Measurements from ENCODE around the gene ERVK3-1.

The ERVK3-1 gene

GRCh38 chr19:58349590-58349989, 44.4 kb downstream of the ERVK3-1 start:
- H3K27me3 ChIP-seq (replicated peaks), result no peaks in the 10 kb centered on the region
- in situ Hi-C loops (cut with HindIII; ENCODE audit: low pct_ligation_motif_present, low sequenced_read_pairs), result no loop called here
- no peak for TF ChIP-seq CTCF (IDR thresholded peaks at IDR 0.05; ENCODE audit: low read depth, low read length, missing control alignments)

DNA sequence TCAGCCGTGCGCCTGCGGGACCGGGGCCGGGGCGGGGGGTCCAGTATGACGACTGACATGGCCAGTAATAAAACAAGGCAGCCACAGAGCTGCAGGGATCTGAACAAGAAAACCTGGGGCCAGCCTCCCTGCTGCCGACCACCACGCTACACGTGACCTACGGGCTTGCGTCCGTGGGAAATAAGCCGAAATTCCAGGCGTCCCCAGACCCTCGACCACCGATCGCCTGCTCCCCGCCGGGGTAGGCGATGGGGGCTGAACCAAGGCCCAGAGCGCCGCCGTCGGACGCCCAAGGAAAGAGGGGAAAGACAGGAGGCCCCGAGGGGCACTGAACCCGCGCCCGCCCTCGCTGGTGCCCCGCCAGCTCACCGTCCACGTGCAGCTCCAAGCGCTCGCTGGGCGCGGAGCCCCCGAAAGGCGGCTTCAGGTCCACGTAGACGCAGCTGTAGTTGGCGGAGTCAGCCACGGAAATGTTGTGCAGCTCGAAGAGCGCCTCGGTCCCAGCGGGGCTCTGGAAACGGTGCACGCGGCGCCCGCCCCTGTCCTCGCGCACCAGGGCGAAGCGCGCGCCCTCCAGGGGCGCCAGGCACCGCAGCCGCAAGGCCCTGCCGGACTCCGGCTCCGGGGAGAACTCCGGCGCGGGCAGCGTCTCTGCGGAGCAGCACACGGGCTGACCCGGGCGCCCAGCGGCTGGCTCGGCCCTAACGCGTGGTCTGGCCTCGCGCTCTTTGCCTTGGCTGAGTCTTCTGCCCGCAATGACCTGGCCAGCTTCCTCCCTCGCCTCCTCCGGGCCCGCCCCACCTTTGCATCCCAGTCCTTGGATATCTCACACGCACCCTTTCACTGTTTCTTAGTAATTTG, 45.1 kb downstream of the ERVK3-1 start:
- Histone ChIP-seq H3K4me3 (ENCODE audit: low read depth, low read length) (no peak overlapping the region), H3K27ac (no peak overlapping the region), H3K27me3 (replicated peaks) (no peaks in the 10 kb centered on the region), H3K36me3 (replicated peaks) (peaks cover 13% of the 10 kb centered on the region)
- no peak for DNase-seq
- in situ Hi-C loops (cut with HindIII; ENCODE audit: low pct_ligation_motif_present, low sequenced_read_pairs), result no loop called here
- TF ChIP-seq CTCF (IDR thresholded peaks at IDR 0.05; ENCODE audit: low read depth, low read length, missing control alignments), result no peak

More at GRCh38 chr19:58349590-58349989, 44.4 kb downstream of the ERVK3-1 start:
- H3K27ac ChIP-seq, result no peak overlapping the region
- peaks cover 13% of the 10 kb centered on the region for H3K36me3 ChIP-seq (replicated peaks)
- no peak for DNase-seq
- no peak overlapping the region for H3K4me3 ChIP-seq (ENCODE audit: low read depth, low read length)

DNA sequence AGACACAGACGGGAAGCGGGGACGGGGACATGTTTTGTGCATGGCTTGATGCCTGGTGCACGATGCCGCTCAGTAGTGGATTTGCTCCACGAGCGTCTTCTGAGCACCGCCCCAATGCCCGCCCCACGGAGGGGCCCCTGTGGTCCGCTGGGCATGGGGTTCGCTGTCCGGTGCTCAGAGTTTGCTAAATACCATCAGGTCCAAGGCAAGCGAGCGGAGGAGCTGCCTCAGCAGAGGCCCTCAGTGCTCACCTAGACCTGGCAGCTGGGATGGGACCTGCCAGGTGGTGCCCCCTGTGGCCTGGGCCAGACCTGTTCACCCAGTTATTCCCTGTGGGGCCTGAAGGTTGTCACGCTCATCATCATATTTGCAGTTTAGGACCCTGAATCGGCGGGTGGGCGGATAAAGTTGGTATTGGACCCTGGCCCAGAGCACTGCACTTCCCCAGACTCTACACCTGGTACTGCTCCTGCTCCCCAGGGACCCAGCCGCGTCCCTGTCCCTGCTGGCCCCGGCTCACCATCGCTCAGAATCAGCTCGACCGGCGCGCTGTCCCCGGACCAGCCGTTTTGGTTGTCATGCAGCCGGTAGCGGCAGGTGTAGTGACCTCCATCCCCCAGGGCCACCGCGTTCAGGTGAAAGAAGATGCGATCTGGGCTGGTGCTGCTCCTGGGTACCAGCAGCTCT, 45.8 kb downstream of the ERVK3-1 start:
- in situ Hi-C loops (cut with HindIII; ENCODE audit: low pct_ligation_motif_present, low sequenced_read_pairs), result no loop called here
- DNase-seq, result no peak
- no peaks in the 10 kb centered on the region for H3K27me3 ChIP-seq (replicated peaks)
- no peak overlapping the region for H3K4me3 ChIP-seq (ENCODE audit: low read depth, low read length)
- peaks cover 13% of the 10 kb centered on the region for H3K36me3 ChIP-seq (replicated peaks)
- no peak for TF ChIP-seq CTCF (IDR thresholded peaks at IDR 0.05; ENCODE audit: low read depth, low read length, missing control alignments)
- H3K27ac ChIP-seq, result no peak overlapping the region

DNA sequence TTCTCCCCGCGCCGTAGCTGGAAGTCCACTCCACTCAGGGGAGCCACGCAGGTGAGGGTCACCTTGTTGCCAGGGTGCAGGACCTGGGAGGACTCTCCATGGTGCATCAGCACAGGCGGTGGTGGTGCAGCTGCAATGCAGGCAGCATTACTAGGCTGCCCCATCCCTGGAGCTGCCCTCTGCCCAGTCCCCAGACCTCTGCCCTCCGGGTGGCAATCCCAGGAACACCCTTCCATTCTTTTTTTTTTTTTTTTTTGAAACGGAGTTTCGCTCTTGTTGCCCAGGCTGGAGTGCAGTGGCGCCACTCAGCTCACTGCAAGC, 46.3 kb downstream of the ERVK3-1 start:
- no peaks in the 10 kb centered on the region for H3K27me3 ChIP-seq (replicated peaks)
- no peak overlapping the region for H3K27ac ChIP-seq
- H3K4me3 ChIP-seq (ENCODE audit: low read depth, low read length), result no peak overlapping the region
- in situ Hi-C loops (cut with HindIII; ENCODE audit: low pct_ligation_motif_present, low sequenced_read_pairs), result no loop called here
- DNase-seq, result no peak
- H3K36me3 ChIP-seq (replicated peaks), result peaks cover 13% of the 10 kb centered on the region
- TF ChIP-seq CTCF (IDR thresholded peaks at IDR 0.05; ENCODE audit: low read depth, low read length, missing control alignments), result no peak

GRCh38 chr19:58351990-58352755, 47.0 kb downstream of the ERVK3-1 start:
- H3K36me3 ChIP-seq (replicated peaks), result peaks cover 13% of the 10 kb centered on the region
- DNase-seq, result no peak
- H3K27me3 ChIP-seq (replicated peaks), result no peaks in the 10 kb centered on the region
- in situ Hi-C loops (cut with HindIII; ENCODE audit: low pct_ligation_motif_present, low sequenced_read_pairs), result no loop called here
- no peak overlapping the region for H3K27ac ChIP-seq
- no peak for TF ChIP-seq CTCF (IDR thresholded peaks at IDR 0.05; ENCODE audit: low read depth, low read length, missing control alignments)
- no peak overlapping the region for H3K4me3 ChIP-seq (ENCODE audit: low read depth, low read length)

Measured in brain microvascular endothelial cell (primary cell).